NK-92 (cell line): Measurements from ENCODE around the gene DHTKD1.
"Not testable (repeated sequence)": the region's sequence is repeated elsewhere in the genome, so short reads cannot be mapped to it uniquely, and the experiment has no call there.

Source experiments
- DNase-seq: peaks from one replicate; lab custom pipeline; 2025; ENCODE audit not compliant: unreplicated experiment; lab: John Stamatoyannopoulos, UW

The DHTKD1 gene

DNA sequence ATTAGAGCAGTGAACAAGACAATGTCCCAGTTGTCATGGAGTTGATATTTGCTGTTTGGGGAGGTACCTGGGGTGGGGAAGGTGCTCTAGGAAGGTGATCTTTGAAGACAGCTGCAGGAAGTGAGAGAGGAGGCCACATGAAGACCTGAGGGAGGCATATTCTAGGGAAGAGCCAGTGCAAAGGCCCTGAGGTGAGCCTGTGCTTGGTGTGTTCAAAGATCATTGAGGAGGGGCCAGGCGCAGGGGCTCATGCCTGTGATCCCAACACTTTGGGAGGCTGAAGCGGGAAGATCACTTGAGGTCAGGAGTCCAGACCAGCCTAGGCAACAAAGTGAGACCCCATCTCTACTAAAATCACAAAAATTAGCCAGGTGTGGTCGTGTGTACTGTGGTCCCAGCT is 75.8 kb downstream of the DHTKD1 start:
- DNase-seq = no peak

- DNase-seq = no peak
Observed at GRCh38 chr10:12150163-12150562, 81.4 kb downstream of the DHTKD1 start.

- no peak for DNase-seq
Observed at GRCh38 chr10:12154516-12154915, 85.8 kb downstream of the DHTKD1 start.

GRCh38 chr10:12156367-12157123 is 87.8 kb downstream of the DHTKD1 start:
- no peak for DNase-seq

- no peak for DNase-seq
Observed at GRCh38 chr10:12158111-12158510, 89.4 kb downstream of the DHTKD1 start.

DNA sequence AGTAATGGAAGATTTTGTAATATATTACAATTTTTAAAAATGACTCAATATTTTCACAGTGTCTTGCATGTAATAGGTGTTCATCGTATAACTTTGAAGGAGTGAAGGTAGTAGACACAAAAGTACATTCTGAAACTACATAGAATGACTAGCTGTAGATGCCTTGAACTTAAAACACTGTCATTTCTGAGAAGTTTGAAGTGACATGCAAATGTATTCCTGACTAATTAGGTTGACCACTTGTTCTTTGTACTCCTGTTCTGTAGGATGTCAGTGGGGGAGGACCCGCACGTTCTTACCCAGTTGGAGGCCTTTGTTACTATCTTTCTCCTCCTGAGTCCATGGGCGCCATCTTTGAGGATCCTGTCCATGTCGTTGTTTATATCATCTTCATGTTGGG is 91.9 kb downstream of the DHTKD1 start:
- DNase-seq = no peak

- DNase-seq = no peak
Observed at GRCh38 chr10:12162927-12163326, 94.2 kb downstream of the DHTKD1 start.

DNA sequence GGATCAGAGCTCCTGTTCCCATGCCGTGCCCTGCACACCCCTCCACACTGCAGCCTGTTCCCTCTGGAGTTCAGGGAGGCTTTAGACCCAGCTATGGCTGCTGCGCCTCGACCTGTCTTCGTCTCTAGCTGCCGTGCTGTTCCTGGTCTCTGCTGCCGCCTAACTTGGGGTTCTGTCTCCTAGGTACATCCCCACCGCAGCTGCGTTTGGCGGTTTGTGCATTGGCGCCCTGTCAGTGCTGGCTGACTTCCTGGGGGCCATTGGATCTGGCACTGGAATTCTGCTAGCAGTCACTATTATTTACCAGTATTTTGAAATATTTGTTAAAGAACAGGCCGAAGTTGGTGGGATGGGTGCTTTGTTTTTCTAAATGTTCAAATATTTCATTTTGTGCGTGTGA is 95.3 kb downstream of the DHTKD1 start:
- DNase-seq = no peak

DNA sequence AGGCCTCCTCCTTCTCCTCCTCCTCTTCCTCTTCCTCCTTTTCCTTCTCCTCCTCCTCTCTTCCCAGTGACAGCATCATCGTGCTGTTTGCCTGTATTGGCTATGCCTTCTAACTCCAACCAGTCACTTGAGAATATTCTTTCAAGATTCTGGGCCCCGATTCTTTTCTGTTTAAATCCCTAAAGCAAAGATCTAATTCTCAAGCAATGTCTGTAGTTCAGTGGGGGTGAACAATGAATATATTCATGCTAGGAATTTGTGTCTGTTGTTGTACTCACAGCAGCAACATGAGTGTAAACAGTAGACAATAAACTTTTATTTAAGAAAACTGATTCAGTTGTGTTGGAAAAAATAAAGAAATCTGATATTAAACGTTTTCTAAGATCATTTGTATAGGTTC is 96.3 kb downstream of the DHTKD1 start:
- no peak for DNase-seq

DNA sequence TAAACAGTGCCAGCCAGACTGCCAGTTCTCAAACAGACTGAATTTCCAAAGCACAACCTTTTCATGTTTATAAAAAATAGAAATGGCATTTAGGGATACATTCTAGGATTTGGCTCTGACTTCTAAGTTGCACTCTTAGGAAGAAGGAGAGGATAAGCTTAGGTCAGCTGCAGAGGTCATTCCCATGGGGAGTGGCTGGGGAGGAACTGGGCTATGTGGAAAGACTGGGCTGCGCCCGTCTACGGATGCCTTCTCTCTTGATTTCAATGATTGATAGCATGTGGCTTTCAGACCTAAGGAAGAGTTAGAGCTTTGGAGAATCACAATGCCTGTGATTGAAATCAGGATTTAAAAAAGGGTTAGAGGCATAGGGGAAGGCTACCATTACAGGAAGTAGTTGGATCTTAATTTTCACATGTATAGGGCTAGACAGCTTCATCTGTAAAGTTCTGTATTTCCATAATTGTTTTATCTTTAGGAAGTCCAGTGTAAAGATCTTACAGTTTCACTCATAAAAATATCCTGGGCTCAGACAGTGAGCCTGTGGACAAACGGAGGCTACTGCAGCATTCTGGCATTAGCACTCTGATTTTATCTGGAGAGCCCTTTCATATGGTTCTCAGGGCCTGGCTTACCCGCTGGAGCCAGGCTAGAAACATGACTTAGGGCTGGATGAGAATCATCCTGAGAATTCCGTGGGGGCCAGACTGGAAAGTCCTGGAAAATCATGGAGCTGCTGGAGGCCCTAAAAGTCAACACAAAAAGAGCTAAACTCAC is 97.4 kb downstream of the DHTKD1 start:
- no peak for DNase-seq

DNA sequence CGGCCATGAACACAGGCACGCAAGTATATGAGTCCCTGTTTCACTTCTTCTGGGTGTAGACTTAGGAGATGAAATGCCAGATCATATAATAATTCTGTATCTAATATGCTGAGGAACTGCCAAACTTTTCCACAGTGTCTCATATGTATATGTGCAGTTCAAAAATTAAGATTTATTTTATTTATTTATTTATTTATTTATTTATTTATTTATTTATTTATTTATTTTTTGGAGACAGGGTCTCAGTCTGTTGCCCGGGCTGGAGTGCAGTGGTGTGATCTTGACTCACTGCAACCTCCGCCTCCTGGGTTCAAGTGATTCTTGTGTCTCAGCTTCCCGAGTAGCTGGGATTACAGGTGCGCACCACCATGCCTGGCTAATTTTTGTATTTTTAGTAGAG is 102.8 kb downstream of the DHTKD1 start:
- DNase-seq = not testable (repeated sequence)
